Muscle of leg (tissue), 11 donors: ENCODE measurements around the gene NAPG. TPM values are rescaled to one million over a fixed set of nuclear protein-coding genes. Genes with fewer than 3 reads are reported as not detected.
"Not testable (repeated sequence)": the region's sequence is repeated elsewhere in the genome, so short reads cannot be mapped to it uniquely, and the experiment has no call there.

Source experiments
- DNase-seq: peaks from one replicate; pipeline ENCODE4 v3.0.0; 2013
- H3K27ac ChIP-seq: one replicate; pipeline ENCODE4 v1.5.1; 2013; ENCODE audit warnings: mild to moderate bottlenecking, low read length, control low read depth
- H3K27me3 ChIP-seq: one replicate; pipeline ENCODE4 v1.6.1; 2013; ENCODE audit warnings: low read length; ENCODE audit not compliant: control insufficient read depth, insufficient read depth
- H3K36me3 ChIP-seq: one replicate; pipeline ENCODE4 v1.6.1; 2013; ENCODE audit warnings: low read length; ENCODE audit not compliant: control insufficient read depth, insufficient read depth
- H3K4me1 ChIP-seq: one replicate; pipeline ENCODE4 v1.6.1; 2013; ENCODE audit warnings: low read length; ENCODE audit not compliant: control insufficient read depth, insufficient read depth
- H3K4me3 ChIP-seq: one replicate; pipeline ENCODE4 v1.5.1; 2013; ENCODE audit warnings: low read length, control low read depth
- H3K9me3 ChIP-seq: replicated peaks from 2 replicates; pipeline ENCODE4 v1.6.1; 2013; ENCODE audit warnings: low read depth, low read length; ENCODE audit not compliant: control insufficient read depth
- WGBS: methylation state at CpG from one replicate; pipeline ENCODE4 v1.1.5; 2013; ENCODE audit warnings: missing lambda C conversion rate; ENCODE audit not compliant: insufficient coverage; 5-methylcytosine and 5-hydroxymethylcytosine counted together
- polyA plus RNA-seq, 8 donors: library from polyadenylated mRNA; unstranded; fragments of 120-200 nt; gene quantifications; one replicate each; pipeline versions ENCODE4 v1.2.1 to v1.2.3, GENCODE V29; 2013; ENCODE audit warnings: inconsistent platforms in 1 of 8, low replicate concordance in 1 of 8; ENCODE audit not compliant: insufficient read length in 8 of 8, insufficient read depth in 1 of 8
- total RNA-seq: library from RNA; stranded (reverse); fragments of 120-200 nt; gene quantifications from one replicate; pipeline ENCODE4 v1.2.4, GENCODE V29; 2013

NAPG gene
- total and polyA plus RNA-seq, 9 donors = 11.6 to 22.6 (median 15.8) TPM

GRCh38 chr18:10574412-10574811 lies 48.6 kb downstream of the NAPG start:
- not testable (repeated sequence) for H3K27me3 ChIP-seq, H3K4me1 ChIP-seq, H3K27ac ChIP-seq, H3K36me3 ChIP-seq, DNase-seq, H3K9me3 ChIP-seq, H3K4me3 ChIP-seq
- no CpG with 5 or more reads among the region's 2 CpGs for WGBS

GRCh38 chr18:10577842-10578572 lies 52.2 kb downstream of the NAPG start:
- not testable (repeated sequence) for H3K27ac ChIP-seq, H3K4me1 ChIP-seq, DNase-seq, H3K4me3 ChIP-seq, H3K36me3 ChIP-seq, H3K9me3 ChIP-seq, H3K27me3 ChIP-seq
- 98% methylated on average over 22 of the region's 25 CpGs for WGBS

- no CpG with 5 or more reads among the region's 11 CpGs for WGBS
- H3K27ac ChIP-seq, H3K4me3 ChIP-seq, H3K27me3 ChIP-seq, H3K9me3 ChIP-seq, H3K4me1 ChIP-seq, DNase-seq, H3K36me3 ChIP-seq: not testable (repeated sequence)
These were observed 52.7 kb downstream of the NAPG start for GRCh38 chr18:10578573-10578899.

GRCh38 chr18:10579079-10579867 lies 53.4 kb downstream of the NAPG start:
- H3K4me3 ChIP-seq = no peak overlapping the region
- no peaks in the 10 kb centered on the region for H3K27me3 ChIP-seq
- no peaks in the 10 kb centered on the region for H3K4me1 ChIP-seq
- H3K9me3 ChIP-seq = no peaks in the 10 kb centered on the region
- H3K27ac ChIP-seq = no peak overlapping the region
- WGBS = 59% methylated on average over 5 of the region's 12 CpGs
- no peak for DNase-seq
- no peaks in the 10 kb centered on the region for H3K36me3 ChIP-seq

GRCh38 chr18:10580215-10580614 lies 54.4 kb downstream of the NAPG start:
- no peaks in the 10 kb centered on the region for H3K36me3 ChIP-seq
- H3K4me1 ChIP-seq = no peaks in the 10 kb centered on the region
- no peak for DNase-seq
- no peaks in the 10 kb centered on the region for H3K27me3 ChIP-seq
- H3K27ac ChIP-seq = no peak overlapping the region
- no peak overlapping the region for H3K4me3 ChIP-seq
- H3K9me3 ChIP-seq = no peaks in the 10 kb centered on the region
- 95% methylated on average over 2 of the region's 4 CpGs for WGBS

GRCh38 chr18:10585260-10585659 lies 59.4 kb downstream of the NAPG start:
- DNase-seq = no peak
- Histone ChIP-seq H3K36me3 (no peaks in the 10 kb centered on the region), H3K27ac (no peak overlapping the region), H3K4me3 (no peak overlapping the region), H3K27me3 (no peaks in the 10 kb centered on the region), H3K9me3 (no peaks in the 10 kb centered on the region), H3K4me1 (no peaks in the 10 kb centered on the region)
- no CpG with 5 or more reads among the region's 1 CpG for WGBS

- 85% methylated on average over 20 of the region's 30 CpGs for WGBS
- Histone ChIP-seq H3K27ac (no peak overlapping the region), H3K4me1 (no peaks in the 10 kb centered on the region), H3K27me3 (no peaks in the 10 kb centered on the region), H3K36me3 (no peaks in the 10 kb centered on the region), H3K4me3 (no peak overlapping the region), H3K9me3 (no peaks in the 10 kb centered on the region)
- no peak for DNase-seq
These were observed 63.1 kb downstream of the NAPG start for GRCh38 chr18:10588975-10589374.

GRCh38 chr18:10590412-10590811 lies 64.6 kb downstream of the NAPG start:
- H3K9me3 ChIP-seq = no peaks in the 10 kb centered on the region
- no peaks in the 10 kb centered on the region for H3K36me3 ChIP-seq
- no peaks in the 10 kb centered on the region for H3K4me1 ChIP-seq
- no peaks in the 10 kb centered on the region for H3K27me3 ChIP-seq
- 92% methylated on average over 4 of the region's 8 CpGs for WGBS
- no peak overlapping the region for H3K27ac ChIP-seq
- no peak overlapping the region for H3K4me3 ChIP-seq
- no peak for DNase-seq

- no peak overlapping the region for H3K27ac ChIP-seq
- no CpG with 5 or more reads among the region's 3 CpGs for WGBS
These were observed 66.1 kb downstream of the NAPG start for GRCh38 chr18:10591896-10592295.

GRCh38 chr18:10593366-10594022 lies 67.7 kb downstream of the NAPG start:
- H3K9me3 ChIP-seq, H3K27me3 ChIP-seq, H3K4me3 ChIP-seq, H3K4me1 ChIP-seq, H3K27ac ChIP-seq, H3K36me3 ChIP-seq: not testable (repeated sequence)
- WGBS = 67% methylated on average over 2 of the region's 5 CpGs
- peak; percentile 25 for DNase-seq

More at GRCh38 chr18:10591896-10592295, 66.1 kb downstream of the NAPG start:
- DNase-seq = peak; percentile 43
- Histone ChIP-seq H3K27me3 (no peaks in the 10 kb centered on the region), H3K4me1 (no peaks in the 10 kb centered on the region), H3K9me3 (no peaks in the 10 kb centered on the region), H3K4me3 (no peak overlapping the region), H3K36me3 (no peaks in the 10 kb centered on the region)
